ENCODE data around the gene VWA1. TPM values are rescaled to one million over a fixed set of nuclear protein-coding genes. Genes with fewer than 3 reads are reported as not detected.

The VWA1 gene
- total and polyA plus RNA-seq, 10 of the 15 experiments (the other 5 are each of a cell fraction or from before 2014, with no cell fraction given), result 0.02 to 1.7 (median 0.32) TPM; not detected in 2

DNA sequence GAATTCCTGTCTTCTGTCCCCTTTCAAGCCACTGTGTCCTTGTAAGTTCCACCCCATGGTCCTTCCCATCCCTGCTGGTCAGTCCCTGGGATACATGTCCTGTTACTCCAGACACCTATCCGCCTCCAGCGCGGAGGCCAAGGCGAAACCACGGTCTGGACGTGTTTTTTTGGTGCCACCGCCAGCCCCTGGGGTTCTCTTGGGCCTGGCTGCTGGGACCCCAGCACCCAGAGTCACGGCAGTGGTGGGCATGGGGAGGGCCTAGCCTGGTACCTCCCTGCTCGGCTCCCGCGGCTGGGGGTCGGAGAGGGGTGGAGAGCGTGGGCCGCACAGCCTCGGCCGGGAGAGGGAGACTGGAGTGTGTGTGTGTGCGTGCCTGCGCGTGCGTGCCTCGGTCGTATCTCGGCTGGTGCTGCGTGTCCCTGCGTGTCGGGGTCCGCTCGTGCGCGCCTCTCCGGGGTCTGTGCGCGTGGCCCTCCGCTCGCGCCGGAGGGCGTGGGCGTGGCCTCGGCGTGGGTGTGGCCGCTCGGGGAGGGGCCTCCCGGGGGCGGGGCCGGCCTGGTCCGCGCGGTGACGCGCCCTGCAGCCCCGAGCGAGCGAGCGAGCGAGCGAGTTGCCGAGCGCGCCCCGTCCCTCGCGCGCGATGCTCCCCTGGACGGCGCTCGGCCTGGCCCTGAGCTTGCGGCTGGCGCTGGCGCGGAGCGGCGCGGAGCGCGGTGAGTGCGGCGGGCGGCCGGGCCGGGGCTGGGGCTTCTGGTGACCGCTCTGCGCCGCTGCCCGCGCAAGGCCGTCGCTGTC, at the start of gene VWA1 (continued):
- TF ChIP-seq, protein P1, sequence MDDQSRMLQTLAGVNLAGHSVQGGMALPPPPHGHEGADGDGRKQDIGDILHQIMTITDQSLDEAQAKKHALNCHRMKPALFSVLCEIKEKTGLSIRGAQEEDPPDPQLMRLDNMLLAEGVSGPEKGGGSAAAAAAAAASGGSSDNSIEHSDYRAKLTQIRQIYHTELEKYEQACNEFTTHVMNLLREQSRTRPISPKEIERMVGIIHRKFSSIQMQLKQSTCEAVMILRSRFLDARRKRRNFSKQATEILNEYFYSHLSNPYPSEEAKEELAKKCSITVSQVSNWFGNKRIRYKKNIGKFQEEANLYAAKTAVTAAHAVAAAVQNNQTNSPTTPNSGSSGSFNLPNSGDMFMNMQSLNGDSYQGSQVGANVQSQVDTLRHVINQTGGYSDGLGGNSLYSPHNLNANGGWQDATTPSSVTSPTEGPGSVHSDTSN (IDR thresholded peaks at IDR 0.05; ENCODE audit: insufficient replicate concordance, low read depth, low read length), result no peak
- TF ChIP-seq TCF3 (IDR thresholded peaks at IDR 0.05; ENCODE audit: borderline replicate concordance, insufficient read depth, low read depth, low read length), result no peak
- TF ChIP-seq ESRRA (IDR thresholded peaks at IDR 0.05; ENCODE audit: low read length), result no peak
- no peak for TF ChIP-seq YBX1 (IDR thresholded peaks at IDR 0.05)
- no peak for TF ChIP-seq NR2C1 (IDR thresholded peaks at IDR 0.05)
- TF ChIP-seq FOXM1 (IDR thresholded peaks at IDR 0.05; ENCODE audit: low read depth, low read length), result no peak
- TF ChIP-seq TCF7 (IDR thresholded peaks at IDR 0.05; ENCODE audit: borderline replicate concordance), result no peak
- no peak for TF ChIP-seq BMI1 (IDR thresholded peaks at IDR 0.05; ENCODE audit: borderline replicate concordance)
- TF ChIP-seq ATF3 (IDR thresholded peaks at IDR 0.05; ENCODE audit: borderline replicate concordance, extremely low read depth, low read depth, low read length), result no peak
- TF ChIP-seq JUND (IDR thresholded peaks at IDR 0.05; ENCODE audit: low read depth, low read length), result no peak
- TF ChIP-seq HDAC6 (IDR thresholded peaks at IDR 0.05; ENCODE audit: unreplicated experiment), result peak; percentile 48
- TF ChIP-seq IKZF1 (conservative IDR thresholded peaks at IDR 0.05), result peak; percentile 55
- no peak for TF ChIP-seq ZNF622 (IDR thresholded peaks at IDR 0.05)
- TF ChIP-seq MTA2 (IDR thresholded peaks at IDR 0.05; ENCODE audit: low read depth), result no peak
- no peak for TF ChIP-seq HSF1 (IDR thresholded peaks at IDR 0.05; ENCODE audit: low read depth, low read length)
- TF ChIP-seq ETV6 (conservative IDR thresholded peaks at IDR 0.05 in 1 of 2, IDR thresholded peaks at IDR 0.05 in 1 of 2; ENCODE audit: borderline replicate concordance in 1 of 2, low read depth in 1 of 2), result no peak
- TF ChIP-seq, protein P2, sequence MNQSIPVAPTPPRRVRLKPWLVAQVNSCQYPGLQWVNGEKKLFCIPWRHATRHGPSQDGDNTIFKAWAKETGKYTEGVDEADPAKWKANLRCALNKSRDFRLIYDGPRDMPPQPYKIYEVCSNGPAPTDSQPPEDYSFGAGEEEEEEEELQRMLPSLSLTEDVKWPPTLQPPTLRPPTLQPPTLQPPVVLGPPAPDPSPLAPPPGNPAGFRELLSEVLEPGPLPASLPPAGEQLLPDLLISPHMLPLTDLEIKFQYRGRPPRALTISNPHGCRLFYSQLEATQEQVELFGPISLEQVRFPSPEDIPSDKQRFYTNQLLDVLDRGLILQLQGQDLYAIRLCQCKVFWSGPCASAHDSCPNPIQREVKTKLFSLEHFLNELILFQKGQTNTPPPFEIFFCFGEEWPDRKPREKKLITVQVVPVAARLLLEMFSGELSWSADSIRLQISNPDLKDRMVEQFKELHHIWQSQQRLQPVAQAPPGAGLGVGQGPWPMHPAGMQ (IDR thresholded peaks at IDR 0.05; ENCODE audit: borderline replicate concordance), result no peak
- TF ChIP-seq IRF4 (IDR thresholded peaks at IDR 0.05; ENCODE audit: low read depth, low read length), result no peak
- peak; percentile 66 for TF ChIP-seq MXI1 (IDR thresholded peaks at IDR 0.05; ENCODE audit: low read depth, low read length)
- TF ChIP-seq, protein P3, sequence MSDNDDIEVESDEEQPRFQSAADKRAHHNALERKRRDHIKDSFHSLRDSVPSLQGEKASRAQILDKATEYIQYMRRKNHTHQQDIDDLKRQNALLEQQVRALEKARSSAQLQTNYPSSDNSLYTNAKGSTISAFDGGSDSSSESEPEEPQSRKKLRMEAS (IDR thresholded peaks at IDR 0.05; ENCODE audit: low read depth, low read length), result peak; percentile 20; the same call in 1 of the 2 replicates
- TF ChIP-seq ZBED1 (IDR thresholded peaks at IDR 0.05; ENCODE audit: borderline replicate concordance), result no peak
- TF ChIP-seq SP1 (IDR thresholded peaks at IDR 0.05; ENCODE audit: low read depth, low read length), result peak; percentile 25
- TF ChIP-seq SREBF2 (IDR thresholded peaks at IDR 0.05; ENCODE audit: low read length), result no peak
- TF ChIP-seq GATAD2B (conservative IDR thresholded peaks at IDR 0.05; ENCODE audit: low read depth), result 0 out of 2 replicates have a peak, but pooled peaks have one; percentile 56
